Limb (tissue), 2 donors: ENCODE measurements around the gene UBXN7.
"Not testable (repeated sequence)": the region's sequence is repeated elsewhere in the genome, so short reads cannot be mapped to it uniquely, and the experiment has no call there.

Experiments used
- DNase-seq, 2 donors: peaks; one replicate each; pipeline ENCODE4 v3.0.0-alpha.2; 2016; ENCODE audit errors: extremely low spot score in 2 of 2

The UBXN7 gene

GRCh38 chr3:196418601-196419000, 13.6 kb downstream of the UBXN7 start:
- no peak for DNase-seq

GRCh38 chr3:196414469-196414868, 17.8 kb downstream of the UBXN7 start:
- no peak for DNase-seq

- DNase-seq: no peak
These were observed 19.5 kb downstream of the UBXN7 start for GRCh38 chr3:196412704-196413103.

GRCh38 chr3:196409409-196409808, 22.8 kb downstream of the UBXN7 start:
- no peak for DNase-seq

GRCh38 chr3:196408565-196409300, 23.5 kb downstream of the UBXN7 start:
- no peak for DNase-seq

GRCh38 chr3:196406811-196407470, 25.3 kb downstream of the UBXN7 start:
- DNase-seq: no peak

GRCh38 chr3:196400331-196400730, 31.9 kb downstream of the UBXN7 start:
- DNase-seq: no peak

GRCh38 chr3:196399485-196399945, 32.7 kb downstream of the UBXN7 start:
- no peak for DNase-seq

GRCh38 chr3:196398782-196399181, 33.4 kb downstream of the UBXN7 start:
- DNase-seq: no peak

GRCh38 chr3:196397941-196398340, 34.3 kb downstream of the UBXN7 start:
- no peak for DNase-seq

GRCh38 chr3:196390116-196390515, 42.1 kb downstream of the UBXN7 start:
- no peak for DNase-seq

- DNase-seq: no peak
These were observed 43.3 kb downstream of the UBXN7 start for GRCh38 chr3:196388956-196389355.

- DNase-seq: not testable (repeated sequence)
These were observed 44.3 kb downstream of the UBXN7 start for GRCh38 chr3:196387941-196388340.

- DNase-seq: not testable (repeated sequence)
These were observed 45.4 kb downstream of the UBXN7 start for GRCh38 chr3:196386797-196387196.

GRCh38 chr3:196386034-196386433, 46.2 kb downstream of the UBXN7 start:
- DNase-seq: not testable (repeated sequence)

GRCh38 chr3:196385446-196385845, 46.8 kb downstream of the UBXN7 start:
- not testable (repeated sequence) for DNase-seq

GRCh38 chr3:196378146-196378841, 53.9 kb downstream of the UBXN7 start:
- no peak for DNase-seq

- no peak for DNase-seq
These were observed 54.9 kb downstream of the UBXN7 start for GRCh38 chr3:196377321-196377720.

- DNase-seq: no peak
These were observed 66.5 kb downstream of the UBXN7 start for GRCh38 chr3:196365736-196366135.

- no peak for DNase-seq
These were observed 71.6 kb downstream of the UBXN7 start for GRCh38 chr3:196360586-196360985.

- DNase-seq: not testable (repeated sequence)
These were observed 73.7 kb downstream of the UBXN7 start for GRCh38 chr3:196358540-196358939.

GRCh38 chr3:196357905-196358304, 74.3 kb downstream of the UBXN7 start:
- no peak for DNase-seq
